Measurements from ENCODE around the gene C16orf46. TPM values are rescaled to one million over a fixed set of nuclear protein-coding genes. Genes with fewer than 3 reads are reported as not detected.

C16orf46 gene
- total and polyA plus RNA-seq, 9 of the 15 experiments (the other 6 are each of a cell fraction or from before 2014, with no cell fraction given) = 0.10 to 0.98 (median 0.41) TPM; not detected in 1

DNA sequence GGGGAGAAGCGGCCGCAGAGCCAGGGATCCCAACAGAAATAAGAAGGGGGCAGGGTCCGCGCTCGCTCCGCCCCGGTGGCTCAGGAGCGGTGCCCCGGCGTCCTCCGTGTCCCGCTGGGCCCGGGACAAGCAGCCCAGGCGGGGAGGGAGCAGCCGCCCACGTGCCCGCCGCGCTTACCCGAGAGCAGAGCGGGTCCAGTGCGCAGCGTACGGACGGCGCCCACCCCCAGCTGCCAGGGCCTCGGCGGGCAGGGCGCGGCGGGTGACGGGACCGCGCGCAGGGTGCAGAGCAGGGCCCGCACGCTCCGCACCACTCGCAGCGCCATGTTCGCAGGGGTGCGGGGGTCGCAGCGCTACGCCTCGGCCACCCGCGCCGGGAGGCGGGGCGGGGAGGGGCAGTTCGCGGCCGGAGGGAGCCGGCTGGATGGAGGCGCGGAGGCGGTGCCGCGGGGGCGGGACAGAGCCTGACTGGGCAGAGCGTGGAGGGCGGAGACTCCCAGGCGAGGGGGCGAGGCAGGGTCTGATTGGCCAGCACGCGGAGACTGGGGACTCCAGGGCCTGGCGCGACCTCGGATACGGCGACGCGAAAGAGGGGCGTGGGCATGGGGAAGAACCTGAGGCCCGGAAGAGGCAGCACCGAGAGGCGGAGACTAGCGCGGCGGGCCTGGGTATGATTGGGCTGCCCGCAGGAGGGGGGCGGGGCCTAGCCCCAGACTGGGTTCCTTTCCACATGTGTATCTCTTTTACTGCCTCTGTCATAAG, 19.1 kb upstream of the C16orf46 start, which contains the start of gene GCSH (continued):
- TF ChIP-seq JUN (IDR thresholded peaks at IDR 0.05; ENCODE audit: borderline replicate concordance, low read depth, low read length) (no peak), JUN (CRISPR knock-in tag; IDR thresholded peaks at IDR 0.05; ENCODE audit: borderline replicate concordance) (peak; percentile 50; the same call in 1 of the 2 replicates), NEUROD1 (IDR thresholded peaks at IDR 0.05; ENCODE audit: borderline replicate concordance, low read depth, low read length, partially characterized antibody) (peak; percentile 44), ZNF780A (CRISPR knock-in tag; IDR thresholded peaks at IDR 0.05) (no peak), ZNF274 (IDR thresholded peaks at IDR 0.05; ENCODE audit: borderline replicate concordance, low read depth, low read length) (no peak), RCOR1 (IDR thresholded peaks at IDR 0.05; ENCODE audit: borderline replicate concordance in 1 of 2, low read depth in 2 of 2, low read length in 2 of 2) (no peak; a peak in 1 of 4 replicates), FOS (IDR thresholded peaks at IDR 0.05; ENCODE audit: extremely low read depth, insufficient read length) (peak; percentile 59), BCL6 (CRISPR knock-in tag; IDR thresholded peaks at IDR 0.05) (no peak), COPS2 (conservative IDR thresholded peaks at IDR 0.05) (no peak), HMGN3 (IDR thresholded peaks at IDR 0.05; ENCODE audit: borderline replicate concordance, extremely low read depth, insufficient read length, low read depth, low read length) (peak; percentile 68), ZNF75A (CRISPR knock-in tag; IDR thresholded peaks at IDR 0.05) (no peak), HSF4 (CRISPR knock-in tag; IDR thresholded peaks at IDR 0.05; ENCODE audit: borderline replicate concordance) (no peak), HEY1 (CRISPR knock-in tag; IDR thresholded peaks at IDR 0.05; ENCODE audit: borderline replicate concordance) (no peak), PRMT5 (CRISPR knock-in tag; IDR thresholded peaks at IDR 0.05) (no peak), ZSCAN29 (IDR thresholded peaks at IDR 0.05) (no peak), MAFG (tag; conservative IDR thresholded peaks at IDR 0.05) (no peak)
- TF ChIP-seq, protein P1, sequence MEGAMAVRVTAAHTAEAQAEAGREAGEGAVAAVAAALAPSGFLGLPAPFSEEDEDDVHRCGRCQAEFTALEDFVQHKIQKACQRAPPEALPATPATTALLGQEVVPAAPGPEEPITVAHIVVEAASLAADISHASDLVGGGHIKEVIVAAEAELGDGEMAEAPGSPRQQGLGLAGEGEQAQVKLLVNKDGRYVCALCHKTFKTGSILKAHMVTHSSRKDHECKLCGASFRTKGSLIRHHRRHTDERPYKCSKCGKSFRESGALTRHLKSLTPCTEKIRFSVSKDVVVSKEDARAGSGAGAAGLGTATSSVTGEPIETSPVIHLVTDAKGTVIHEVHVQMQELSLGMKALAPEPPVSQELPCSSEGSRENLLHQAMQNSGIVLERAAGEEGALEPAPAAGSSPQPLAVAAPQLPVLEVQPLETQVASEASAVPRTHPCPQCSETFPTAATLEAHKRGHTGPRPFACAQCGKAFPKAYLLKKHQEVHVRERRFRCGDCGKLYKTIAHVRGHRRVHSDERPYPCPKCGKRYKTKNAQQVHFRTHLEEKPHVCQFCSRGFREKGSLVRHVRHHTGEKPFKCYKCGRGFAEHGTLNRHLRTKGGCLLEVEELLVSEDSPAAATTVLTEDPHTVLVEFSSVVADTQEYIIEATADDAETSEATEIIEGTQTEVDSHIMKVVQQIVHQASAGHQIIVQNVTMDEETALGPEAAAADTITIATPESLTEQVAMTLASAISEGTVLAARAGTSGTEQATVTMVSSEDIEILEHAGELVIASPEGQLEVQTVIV (CRISPR knock-in tag; IDR thresholded peaks at IDR 0.05; ENCODE audit: borderline replicate concordance) = no peak
- TF ChIP-seq, protein P2, sequence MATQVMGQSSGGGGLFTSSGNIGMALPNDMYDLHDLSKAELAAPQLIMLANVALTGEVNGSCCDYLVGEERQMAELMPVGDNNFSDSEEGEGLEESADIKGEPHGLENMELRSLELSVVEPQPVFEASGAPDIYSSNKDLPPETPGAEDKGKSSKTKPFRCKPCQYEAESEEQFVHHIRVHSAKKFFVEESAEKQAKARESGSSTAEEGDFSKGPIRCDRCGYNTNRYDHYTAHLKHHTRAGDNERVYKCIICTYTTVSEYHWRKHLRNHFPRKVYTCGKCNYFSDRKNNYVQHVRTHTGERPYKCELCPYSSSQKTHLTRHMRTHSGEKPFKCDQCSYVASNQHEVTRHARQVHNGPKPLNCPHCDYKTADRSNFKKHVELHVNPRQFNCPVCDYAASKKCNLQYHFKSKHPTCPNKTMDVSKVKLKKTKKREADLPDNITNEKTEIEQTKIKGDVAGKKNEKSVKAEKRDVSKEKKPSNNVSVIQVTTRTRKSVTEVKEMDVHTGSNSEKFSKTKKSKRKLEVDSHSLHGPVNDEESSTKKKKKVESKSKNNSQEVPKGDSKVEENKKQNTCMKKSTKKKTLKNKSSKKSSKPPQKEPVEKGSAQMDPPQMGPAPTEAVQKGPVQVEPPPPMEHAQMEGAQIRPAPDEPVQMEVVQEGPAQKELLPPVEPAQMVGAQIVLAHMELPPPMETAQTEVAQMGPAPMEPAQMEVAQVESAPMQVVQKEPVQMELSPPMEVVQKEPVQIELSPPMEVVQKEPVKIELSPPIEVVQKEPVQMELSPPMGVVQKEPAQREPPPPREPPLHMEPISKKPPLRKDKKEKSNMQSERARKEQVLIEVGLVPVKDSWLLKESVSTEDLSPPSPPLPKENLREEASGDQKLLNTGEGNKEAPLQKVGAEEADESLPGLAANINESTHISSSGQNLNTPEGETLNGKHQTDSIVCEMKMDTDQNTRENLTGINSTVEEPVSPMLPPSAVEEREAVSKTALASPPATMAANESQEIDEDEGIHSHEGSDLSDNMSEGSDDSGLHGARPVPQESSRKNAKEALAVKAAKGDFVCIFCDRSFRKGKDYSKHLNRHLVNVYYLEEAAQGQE (IDR thresholded peaks at IDR 0.05; ENCODE audit: borderline replicate concordance) = peak; percentile 97
- TF ChIP-seq, protein P2 (CRISPR knock-in tag; IDR thresholded peaks at IDR 0.05; ENCODE audit: low read depth) = peak; percentile 70; the same call in 1 of the 2 replicates
